MCF 10A (cell line): Measurements from ENCODE around the gene FAM216A. TPM values are rescaled to one million over a fixed set of nuclear protein-coding genes. Genes with fewer than 3 reads are reported as not detected.
A peak's percentile ranks its signal among the peaks of the same experiment; 100 is the strongest.
"Not testable (repeated sequence)": the region's sequence is repeated elsewhere in the genome, so short reads cannot be mapped to it uniquely, and the experiment has no call there.

Source experiments
- BruUV-seq: library from RNA; stranded (reverse); fragments of 400-500 nt; replicated peaks from 2 replicates; lab custom pipeline; 2021; lab: Mats Ljungman, UMichigan
- CTCF ChIA-PET: fragments of 300-600 bp; sonication (Branson Sonifier 250); formaldehyde crosslinking; extraction: SDS; loops from one replicate; lab custom pipeline; 2021; ENCODE audit warnings: antibody characterized with exemption, inconsistent platforms; lab: Yijun Ruan, JAX
- POLR2A ChIA-PET: fragments of 300-600, 350-650 bp; sonication (Branson Sonifier 250); formaldehyde crosslinking; extraction: SDS; loops from one replicate; lab custom pipeline; 2020; ENCODE audit warnings: antibody characterized with exemption, inconsistent platforms; lab: Yijun Ruan, JAX
- DNase-seq: peaks from one replicate; pipeline ENCODE4 v3.0.0-alpha.2; 2018; ENCODE audit not compliant: unreplicated experiment
- H3K27ac Mint-ChIP-seq: one replicate; pipeline ENCODE4 v1.8.0; 2022; ENCODE audit warnings: mild to moderate bottlenecking, low read depth, mixed read lengths; ENCODE audit not compliant: unreplicated experiment
- H3K27me3 Mint-ChIP-seq: one replicate; pipeline ENCODE4 v1.8.0; 2022; ENCODE audit warnings: mixed read lengths; ENCODE audit not compliant: insufficient read depth, unreplicated experiment
- H3K36me3 Mint-ChIP-seq: one replicate; pipeline ENCODE4 v1.8.0; 2022; ENCODE audit warnings: mild to moderate bottlenecking, moderate library complexity, mixed read lengths; ENCODE audit not compliant: insufficient read depth, unreplicated experiment
- H3K4me1 Mint-ChIP-seq: one replicate; pipeline ENCODE4 v1.8.0; 2022; ENCODE audit warnings: mixed read lengths; ENCODE audit not compliant: insufficient read depth, unreplicated experiment
- H3K4me3 Mint-ChIP-seq: one replicate; pipeline ENCODE4 v1.8.0; 2022; ENCODE audit warnings: mild to moderate bottlenecking, moderate library complexity, mixed read lengths; ENCODE audit not compliant: unreplicated experiment
- H3K9me3 Mint-ChIP-seq: one replicate; pipeline ENCODE4 v1.8.0; 2022; ENCODE audit warnings: mixed read lengths; ENCODE audit not compliant: unreplicated experiment
- intact Hi-C: fragments of 100-400 bp; cut with micrococcal nuclease; formaldehyde crosslinking; loops from 2 replicates; pipeline ENCODE4 v1.14.1; 2022
- total RNA-seq: library from RNA; stranded (reverse); gene quantifications from 2 replicates; pipeline ENCODE4 v1.2.3, GENCODE V29; 2022
- TF ChIP-seq, protein P1 (sequence below): fragments of 200-600 bp; IDR thresholded peaks from one replicate; pipeline ENCODE4 v1.8.0; 2022; ENCODE audit warnings: antibody characterized with exemption, mild to moderate bottlenecking; ENCODE audit not compliant: unreplicated experiment

FAM216A gene
- total RNA-seq, 1 experiment from 2014 or later, result 25.8 TPM

DNA sequence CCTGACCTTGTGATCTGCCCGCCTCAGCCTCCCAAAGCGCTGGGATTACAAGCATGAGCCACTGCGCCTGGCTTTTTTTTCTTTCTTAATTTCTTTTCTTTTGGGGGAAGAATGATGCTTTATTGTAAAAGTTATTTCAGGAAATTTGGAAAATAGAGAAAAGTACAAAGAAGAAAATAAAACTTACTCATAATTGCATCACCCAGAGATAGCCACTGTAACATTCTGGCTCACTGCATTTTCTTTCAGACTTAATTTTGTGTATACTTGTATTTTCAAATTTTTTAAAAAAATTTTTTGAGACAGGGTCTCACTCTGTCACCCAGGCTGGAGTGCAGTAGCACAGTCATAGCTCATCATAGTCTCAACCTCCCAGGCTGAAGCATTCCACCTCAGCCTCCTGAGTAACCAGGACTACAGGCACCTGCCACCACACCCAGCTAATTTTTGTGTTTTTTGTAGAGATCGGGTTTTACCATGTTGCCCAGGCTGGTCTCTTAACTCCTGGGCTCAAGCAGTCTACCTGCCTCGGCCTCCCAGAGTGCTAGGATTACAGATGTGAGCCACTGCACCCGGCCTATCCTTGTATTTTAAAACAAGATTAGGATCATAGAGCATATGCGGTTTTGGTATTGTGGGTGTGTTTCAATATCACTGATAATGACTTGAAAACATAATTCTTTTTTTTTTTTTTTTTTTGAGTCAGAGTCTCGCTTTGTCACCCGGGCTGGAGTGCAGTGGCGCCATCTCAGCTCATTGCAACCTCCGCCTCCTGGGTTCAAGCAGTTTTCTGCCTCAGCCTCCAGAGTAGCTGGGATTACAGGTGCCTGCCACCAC, 52.4 kb downstream of the FAM216A start:
- H3K9me3 Mint-ChIP-seq, BruUV-seq, H3K27ac Mint-ChIP-seq, intact Hi-C loops, H3K36me3 Mint-ChIP-seq, H3K27me3 Mint-ChIP-seq, H3K4me1 Mint-ChIP-seq, H3K4me3 Mint-ChIP-seq, DNase-seq: not testable (repeated sequence)
- ChIA-PET CTCF (interaction anchor here (0.6 to 1.2 kb wide), 2 partner anchors 79 to 241 kb away, joined by 3 to 6 read pairs; no protein-coding TSS in a partner anchor), POLR2A (interaction anchor here (1.7 to 3.4 kb wide), 2 partner anchors 10 to 17 kb away, joined by 5 to 16 read pairs; no protein-coding TSS in a partner anchor)

DNA sequence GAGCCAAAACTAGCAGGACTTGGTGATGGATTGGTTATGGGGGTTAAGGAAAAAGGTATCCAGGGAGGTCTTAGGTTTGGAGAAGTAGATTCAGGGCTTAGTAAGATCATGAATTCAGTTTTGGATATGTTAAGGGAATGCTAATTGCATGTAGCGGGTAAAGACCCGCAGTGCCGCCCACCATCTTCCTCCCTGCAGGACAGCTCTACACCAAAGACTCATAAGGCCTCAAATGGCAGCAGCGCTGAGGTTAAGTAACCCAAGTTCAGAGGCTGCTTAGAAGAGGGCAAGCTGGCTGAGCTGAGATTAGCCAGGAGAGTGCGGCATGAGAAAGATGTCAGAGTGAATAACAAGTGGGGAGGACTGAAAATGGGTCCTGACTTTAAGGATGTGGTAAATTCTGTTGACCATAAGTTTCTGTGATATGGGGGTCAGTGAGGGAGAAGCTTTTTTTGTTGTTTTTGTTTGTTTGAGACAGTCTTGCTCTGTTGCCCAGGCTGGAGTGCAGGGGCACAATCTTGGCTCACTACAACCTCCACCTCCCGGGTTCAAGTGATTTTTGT, 59.7 kb downstream of the FAM216A start:
- Mint-ChIP-seq H3K4me3 (no peak overlapping the region), H3K4me1 (peaks cover 10% of the 10 kb centered on the region), H3K27ac (no peak overlapping the region), H3K36me3 (peaks cover 71% of the 10 kb centered on the region), H3K27me3 (no peaks in the 10 kb centered on the region), H3K9me3 (no peaks in the 10 kb centered on the region)
- CTCF ChIA-PET, result interaction anchor here (0.5 to 3.9 kb wide), 3 partner anchors 11 to 73 kb away, joined by 3 to 42 read pairs (median 6); no protein-coding TSS in a partner anchor
- POLR2A ChIA-PET, result interaction anchor here (0.7 to 14.4 kb wide), 11 partner anchors 8 to 74 kb away, joined by 3 to 351 read pairs (median 7); partner anchors contain the start of genes FAM216A, GPN3, RAD9B and VPS29
- TF ChIP-seq, protein P1, sequence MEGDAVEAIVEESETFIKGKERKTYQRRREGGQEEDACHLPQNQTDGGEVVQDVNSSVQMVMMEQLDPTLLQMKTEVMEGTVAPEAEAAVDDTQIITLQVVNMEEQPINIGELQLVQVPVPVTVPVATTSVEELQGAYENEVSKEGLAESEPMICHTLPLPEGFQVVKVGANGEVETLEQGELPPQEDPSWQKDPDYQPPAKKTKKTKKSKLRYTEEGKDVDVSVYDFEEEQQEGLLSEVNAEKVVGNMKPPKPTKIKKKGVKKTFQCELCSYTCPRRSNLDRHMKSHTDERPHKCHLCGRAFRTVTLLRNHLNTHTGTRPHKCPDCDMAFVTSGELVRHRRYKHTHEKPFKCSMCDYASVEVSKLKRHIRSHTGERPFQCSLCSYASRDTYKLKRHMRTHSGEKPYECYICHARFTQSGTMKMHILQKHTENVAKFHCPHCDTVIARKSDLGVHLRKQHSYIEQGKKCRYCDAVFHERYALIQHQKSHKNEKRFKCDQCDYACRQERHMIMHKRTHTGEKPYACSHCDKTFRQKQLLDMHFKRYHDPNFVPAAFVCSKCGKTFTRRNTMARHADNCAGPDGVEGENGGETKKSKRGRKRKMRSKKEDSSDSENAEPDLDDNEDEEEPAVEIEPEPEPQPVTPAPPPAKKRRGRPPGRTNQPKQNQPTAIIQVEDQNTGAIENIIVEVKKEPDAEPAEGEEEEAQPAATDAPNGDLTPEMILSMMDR, result no peak
- no peak for DNase-seq
- no TSS peak for BruUV-seq
- intact Hi-C loops, result no loop called here

DNA sequence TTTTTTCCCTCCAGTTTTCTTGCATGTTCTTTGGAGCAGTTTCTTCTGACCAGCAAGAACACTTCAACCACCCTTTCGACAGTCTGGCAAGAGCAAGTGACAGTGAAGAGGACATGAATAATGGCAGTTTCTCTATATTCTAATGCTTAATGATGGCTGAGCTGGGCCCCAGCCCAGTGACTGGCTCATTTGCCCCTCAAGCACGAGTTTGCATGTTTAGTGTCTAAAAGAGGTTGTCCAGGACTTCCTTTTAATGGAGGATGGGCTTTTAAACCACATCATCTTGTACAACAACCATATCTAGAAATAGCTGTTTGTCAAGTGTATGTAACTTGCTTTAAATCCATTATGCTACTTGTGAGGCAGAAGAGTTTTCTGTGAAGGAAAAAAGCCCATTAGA, 61.9 kb downstream of the FAM216A start:
- peaks cover 92% of the 10 kb centered on the region for H3K36me3 Mint-ChIP-seq
- BruUV-seq, result no TSS peak
- no peak overlapping the region for H3K27ac Mint-ChIP-seq
- intact Hi-C loops, result no loop called here
- H3K27me3 Mint-ChIP-seq, result no peaks in the 10 kb centered on the region
- CTCF ChIA-PET, result interaction anchor here (0.5 to 0.7 kb wide), 3 partner anchors 12 to 59 kb away, joined by 3 to 4 read pairs (median 3); no protein-coding TSS in a partner anchor
- POLR2A ChIA-PET, result interaction anchor here (0.5 to 14.4 kb wide), 11 partner anchors 8 to 701 kb away, joined by 3 to 351 read pairs (median 10); partner anchors contain the start of genes GPN3, RAD9B and VPS29
- peaks cover 10% of the 10 kb centered on the region for H3K4me1 Mint-ChIP-seq
- TF ChIP-seq, protein P1, result no peak
- H3K4me3 Mint-ChIP-seq, result no peak overlapping the region
- no peak for DNase-seq
- no peaks in the 10 kb centered on the region for H3K9me3 Mint-ChIP-seq

DNA sequence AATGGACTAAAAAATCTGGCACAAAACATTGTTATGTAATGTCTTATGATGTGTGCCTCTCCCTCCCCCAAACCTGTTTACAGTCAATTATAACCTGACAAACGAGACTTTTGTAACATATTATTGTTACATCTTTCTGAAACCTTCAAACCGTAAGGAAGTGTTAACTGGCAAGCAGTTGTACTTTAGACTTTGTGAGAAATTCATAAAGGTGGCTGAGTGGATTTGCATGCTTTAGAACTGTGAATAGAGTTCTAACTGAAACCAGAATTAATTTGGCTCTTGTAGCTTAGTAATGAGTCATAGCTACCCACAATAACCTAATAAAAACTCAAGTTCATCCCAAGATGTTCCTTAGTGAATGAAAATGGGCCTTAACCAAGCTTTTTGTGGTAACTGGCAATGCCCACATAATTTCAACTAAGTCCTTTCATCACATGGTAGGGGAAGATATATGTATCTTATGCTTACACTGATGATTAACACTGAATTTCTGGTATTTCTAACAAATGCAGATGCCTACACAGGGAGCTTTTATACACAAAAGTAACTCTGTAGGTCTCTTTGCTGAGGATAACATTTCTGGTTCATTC, 63.2 kb downstream of the FAM216A start:
- TF ChIP-seq, protein P1, result no peak
- Mint-ChIP-seq H3K27ac (peak overlapping the region; percentile 42), H3K9me3 (no peaks in the 10 kb centered on the region), H3K27me3 (no peaks in the 10 kb centered on the region), H3K4me1 (peaks cover 18% of the 10 kb centered on the region), H3K36me3 (peaks cover 99% of the 10 kb centered on the region), H3K4me3 (no peak overlapping the region)
- DNase-seq, result peak; percentile 73
- no TSS peak for BruUV-seq
- intact Hi-C loops, result no loop called here
- POLR2A ChIA-PET, result interaction anchor here (0.6 to 14.4 kb wide), 23 partner anchors 9 to 1878 kb away, joined by 3 to 351 read pairs (median 4); partner anchors contain the start of genes ARPC3, FAM216A, GPN3 and RAD9B
- CTCF ChIA-PET, result interaction anchor here (0.8 to 5.4 kb wide), 5 partner anchors 13 to 69 kb away, joined by 3 to 30 read pairs (median 5); no protein-coding TSS in a partner anchor
